Smooth muscle cell (in vitro differentiated cells): ENCODE measurements around the gene THAP8. TPM values are rescaled to one million over a fixed set of nuclear protein-coding genes. Genes with fewer than 3 reads are reported as not detected.

Experiments used
- DNase-seq: peaks from one replicate; lab custom pipeline; 2025; ENCODE audit not compliant: unreplicated experiment; lab: John Stamatoyannopoulos, UW
- H2AFZ ChIP-seq: fragments of 200-600 bp; sonication (generic); 2 replicates; pipeline ENCODE4 v1.6.0; 2016; ENCODE audit warnings: antibody characterized with exemption, low read depth, mild to moderate bottlenecking
- H3F3A ChIP-seq: fragments of 200-600 bp; sonication (generic); 2 replicates; pipeline ENCODE4 v1.6.0; 2017; ENCODE audit warnings: antibody characterized with exemption, low read depth
- H3K27ac ChIP-seq: fragments of 200-600 bp; sonication (generic); 2 replicates; pipeline ENCODE4 v1.5.1; 2016; ENCODE audit warnings: low read depth, mild to moderate bottlenecking
- H3K27me3 ChIP-seq: fragments of 200-600 bp; sonication (generic); 2 replicates; pipeline ENCODE4 v1.6.1; 2016; ENCODE audit warnings: low read depth, mild to moderate bottlenecking
- H3K36me3 ChIP-seq: fragments of 200-600 bp; sonication (generic); 2 replicates; pipeline ENCODE4 v1.5.1; 2016; ENCODE audit warnings: low read depth
- H3K4me1 ChIP-seq: fragments of 200-600 bp; sonication (generic); 2 replicates; pipeline ENCODE4 v1.5.1; 2016; ENCODE audit warnings: low read depth
- H3K4me2 ChIP-seq: fragments of 200-600 bp; sonication (generic); 2 replicates; pipeline ENCODE4 v1.6.0; 2016; ENCODE audit warnings: mild to moderate bottlenecking
- H3K4me3 ChIP-seq: fragments of 200-600 bp; sonication (generic); 2 replicates; pipeline ENCODE4 v1.5.1; 2016; ENCODE audit warnings: mild to moderate bottlenecking
- H3K79me2 ChIP-seq: fragments of 200-600 bp; sonication (generic); 2 replicates; pipeline ENCODE4 v1.6.0; 2016; ENCODE audit warnings: low read depth, mild to moderate bottlenecking
- H3K9ac ChIP-seq: fragments of 200-600 bp; sonication (generic); 2 replicates; pipeline ENCODE4 v1.6.0; 2016; ENCODE audit warnings: low read depth
- H3K9me3 ChIP-seq: fragments of 200-600 bp; sonication (generic); replicated peaks from 2 replicates; pipeline ENCODE4 v1.5.1; 2016; ENCODE audit warnings: low read depth
- H4K20me1 ChIP-seq: fragments of 200-600 bp; sonication (generic); 2 replicates; pipeline ENCODE4 v1.6.0; 2016; ENCODE audit warnings: low read depth
- WGBS: methylation state at CpG from one replicate; pipeline ENCODE4 v1.1.7; 2016; ENCODE audit warnings: low lambda C conversion rate; 5-methylcytosine and 5-hydroxymethylcytosine counted together
- polyA plus RNA-seq: library from polyadenylated mRNA; unstranded; fragments of >200 nt; fragmentation: Nextera tagmentation; extraction: Ambion mirVana; gene quantifications from 2 replicates; pipeline ENCODE4 v1.2.1, GENCODE V29; 2016
- total RNA-seq: library from RNA; depleted of rRNA; stranded (reverse); fragments of >200 nt; gene quantifications from 2 replicates; pipeline ENCODE4 v1.2.3, GENCODE V29; 2014
- TF ChIP-seq, protein P1 (sequence below): fragments of 200-600 bp; sonication (generic); IDR thresholded peaks from 2 replicates; pipeline ENCODE4 v1.5.1; 2017; ENCODE audit warnings: borderline replicate concordance, mild to moderate bottlenecking, antibody characterized with exemption; ENCODE audit not compliant: insufficient read depth, poor library complexity, severe bottlenecking

THAP8 gene
- total and polyA plus RNA-seq, 2 experiments from 2014 or later = 9.3 to 13.1 TPM

DNA sequence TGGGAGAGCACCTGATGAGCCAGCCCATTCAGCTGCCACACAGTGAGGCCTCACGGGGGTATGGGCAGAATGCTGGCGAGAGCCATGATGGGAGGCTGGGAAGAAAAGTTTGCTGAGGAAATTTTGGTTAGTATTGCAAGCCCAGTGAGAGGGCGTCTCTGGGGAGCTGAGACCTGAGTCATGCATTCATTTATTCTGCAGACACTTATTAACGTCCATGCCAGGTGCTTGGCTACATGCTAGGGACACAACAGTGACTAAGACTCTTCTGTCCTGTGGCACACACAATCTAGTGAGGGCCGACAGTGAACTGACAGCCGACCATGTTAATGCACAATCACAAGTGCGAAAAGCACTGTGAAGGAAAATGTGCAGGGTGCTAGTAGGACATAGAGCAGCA, 27.8 kb upstream of the THAP8 start:
- no peak for DNase-seq
- H3K36me3 ChIP-seq = no peaks in the 10 kb centered on the region
- H3K4me1 ChIP-seq = no peaks in the 10 kb centered on the region
- H3K4me3 ChIP-seq = no peak overlapping the region
- H3K9me3 ChIP-seq = no peaks in the 10 kb centered on the region
- no peaks in the 10 kb centered on the region for H3K79me2 ChIP-seq
- no peaks in the 10 kb centered on the region for H4K20me1 ChIP-seq
- no peak overlapping the region for H2AFZ ChIP-seq
- TF ChIP-seq, protein P1, sequence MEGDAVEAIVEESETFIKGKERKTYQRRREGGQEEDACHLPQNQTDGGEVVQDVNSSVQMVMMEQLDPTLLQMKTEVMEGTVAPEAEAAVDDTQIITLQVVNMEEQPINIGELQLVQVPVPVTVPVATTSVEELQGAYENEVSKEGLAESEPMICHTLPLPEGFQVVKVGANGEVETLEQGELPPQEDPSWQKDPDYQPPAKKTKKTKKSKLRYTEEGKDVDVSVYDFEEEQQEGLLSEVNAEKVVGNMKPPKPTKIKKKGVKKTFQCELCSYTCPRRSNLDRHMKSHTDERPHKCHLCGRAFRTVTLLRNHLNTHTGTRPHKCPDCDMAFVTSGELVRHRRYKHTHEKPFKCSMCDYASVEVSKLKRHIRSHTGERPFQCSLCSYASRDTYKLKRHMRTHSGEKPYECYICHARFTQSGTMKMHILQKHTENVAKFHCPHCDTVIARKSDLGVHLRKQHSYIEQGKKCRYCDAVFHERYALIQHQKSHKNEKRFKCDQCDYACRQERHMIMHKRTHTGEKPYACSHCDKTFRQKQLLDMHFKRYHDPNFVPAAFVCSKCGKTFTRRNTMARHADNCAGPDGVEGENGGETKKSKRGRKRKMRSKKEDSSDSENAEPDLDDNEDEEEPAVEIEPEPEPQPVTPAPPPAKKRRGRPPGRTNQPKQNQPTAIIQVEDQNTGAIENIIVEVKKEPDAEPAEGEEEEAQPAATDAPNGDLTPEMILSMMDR = no peak
- no peak overlapping the region for H3K4me2 ChIP-seq
- no peak overlapping the region for H3K9ac ChIP-seq
- H3K27me3 ChIP-seq = no peaks in the 10 kb centered on the region
- H3F3A ChIP-seq = no peaks in the 10 kb centered on the region
- 98% methylated on average over 7 of the region's 7 CpGs for WGBS
- H3K27ac ChIP-seq = no peak overlapping the region

DNA sequence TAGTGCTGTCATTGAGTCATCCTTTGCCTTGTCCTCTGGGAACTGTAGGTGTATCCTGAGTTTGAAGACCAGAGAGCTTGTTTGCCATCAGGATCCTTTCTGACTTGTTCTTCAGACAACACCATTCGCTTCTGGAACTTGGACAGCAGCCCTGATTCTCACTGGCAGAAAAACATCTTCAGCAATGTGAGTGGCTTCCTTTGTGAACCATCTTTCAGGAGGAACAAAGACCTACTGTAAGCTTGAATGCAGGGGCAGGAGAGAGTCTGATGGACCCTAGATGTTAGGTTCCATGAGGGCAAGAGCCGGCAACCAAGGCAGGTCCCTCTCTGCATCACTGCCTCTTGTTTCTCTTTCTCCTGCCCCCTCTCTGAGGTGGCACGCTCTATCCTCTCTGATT, 27.3 kb upstream of the THAP8 start:
- Histone ChIP-seq H3K27me3 (no peaks in the 10 kb centered on the region), H3K9me3 (no peaks in the 10 kb centered on the region), H3K4me2 (no peak overlapping the region), H3K4me1 (no peaks in the 10 kb centered on the region), H3K27ac (no peak overlapping the region), H2AFZ (no peak overlapping the region), H3K36me3 (no peaks in the 10 kb centered on the region), H3K4me3 (no peak overlapping the region), H3F3A (no peaks in the 10 kb centered on the region), H3K79me2 (no peaks in the 10 kb centered on the region), H4K20me1 (no peaks in the 10 kb centered on the region), H3K9ac (no peak overlapping the region)
- TF ChIP-seq, protein P1 = no peak
- DNase-seq = no peak
- 100% methylated on average over 3 of the region's 3 CpGs for whole genome bisulfite sequencing

DNA sequence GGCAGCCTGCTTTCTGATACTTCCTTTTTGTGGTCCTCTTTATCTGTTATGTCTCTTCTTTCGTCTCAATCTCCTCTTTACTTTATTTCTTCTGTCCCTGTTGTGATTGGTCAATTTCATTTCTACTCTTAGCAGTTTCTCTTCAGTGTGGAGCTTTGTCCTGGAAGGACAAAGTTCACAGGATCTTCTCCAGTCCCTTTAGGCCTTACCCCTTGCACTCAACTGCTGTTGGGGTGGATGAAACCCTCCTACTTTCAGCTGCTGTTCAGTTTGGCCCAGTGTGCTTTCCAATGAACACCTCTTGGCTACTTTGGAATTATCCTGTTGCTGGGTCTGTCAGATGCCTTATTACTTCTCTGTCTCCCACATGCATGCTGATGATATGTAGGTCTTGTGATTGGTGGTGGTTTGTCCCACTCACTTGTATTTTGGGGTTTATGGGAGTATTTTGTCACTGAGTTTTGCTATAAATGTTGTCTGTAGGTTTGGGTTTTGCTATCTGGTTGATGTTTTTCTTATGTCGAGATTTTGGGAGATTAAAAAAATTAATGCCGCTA, 25.4 kb upstream of the THAP8 start:
- no peaks in the 10 kb centered on the region for H3K27me3 ChIP-seq
- H3K9me3 ChIP-seq = no peaks in the 10 kb centered on the region
- no peak for DNase-seq
- H3K9ac ChIP-seq = no peak overlapping the region
- no peaks in the 10 kb centered on the region for H3F3A ChIP-seq
- H3K27ac ChIP-seq = no peak overlapping the region
- H4K20me1 ChIP-seq = no peaks in the 10 kb centered on the region
- WGBS = 99% methylated on average over 3 of the region's 3 CpGs
- H3K4me3 ChIP-seq = no peak overlapping the region
- no peaks in the 10 kb centered on the region for H3K4me1 ChIP-seq
- H3K4me2 ChIP-seq = no peak overlapping the region
- TF ChIP-seq, protein P1 = no peak
- no peaks in the 10 kb centered on the region for H3K36me3 ChIP-seq
- no peaks in the 10 kb centered on the region for H3K79me2 ChIP-seq
- H2AFZ ChIP-seq = no peak overlapping the region
